HEK293T (cell line): ENCODE results near the gene TBCK.

ENCODE experiments used
- ARNT ChIP-seq: fragments of 450-650 bp; IDR thresholded peaks from 2 replicates; pipeline ENCODE4 v1.6.1; 2017; ENCODE audit warnings: mild to moderate bottlenecking
- BHLHE40 ChIP-seq: fragments of 450-650 bp; IDR thresholded peaks from 2 replicates; pipeline ENCODE4 v1.6.1; 2016; ENCODE audit warnings: mild to moderate bottlenecking, moderate library complexity, borderline replicate concordance
- ELF4 ChIP-seq: fragments of 450-650 bp; IDR thresholded peaks from 2 replicates; pipeline ENCODE4 v1.6.1; 2017; ENCODE audit warnings: antibody characterized with exemption
- FOXA1 ChIP-seq: fragments of 450-650 bp; IDR thresholded peaks from 2 replicates; pipeline ENCODE4 v1.6.1; 2016; ENCODE audit warnings: mild to moderate bottlenecking
- FOXK2 ChIP-seq: fragments of 450-650 bp; IDR thresholded peaks from 2 replicates; pipeline ENCODE4 v1.6.1; 2016; ENCODE audit warnings: mild to moderate bottlenecking
- FOXM1 ChIP-seq: fragments of 450-650 bp; IDR thresholded peaks from 2 replicates; pipeline ENCODE4 v1.6.1; 2017; ENCODE audit warnings: mild to moderate bottlenecking, borderline replicate concordance
- L3MBTL2 ChIP-seq: fragments of 450-650 bp; conservative IDR thresholded peaks from 2 replicates; pipeline ENCODE4 v1.6.1; 2016; ENCODE audit warnings: mild to moderate bottlenecking
- LEF1 ChIP-seq: fragments of 450-650 bp; IDR thresholded peaks from 2 replicates; pipeline ENCODE4 v1.6.1; 2017; ENCODE audit warnings: mild to moderate bottlenecking, borderline replicate concordance
- NFRKB ChIP-seq: fragments of 450-650 bp; IDR thresholded peaks from 2 replicates; pipeline ENCODE4 v1.6.1; 2016; ENCODE audit warnings: mild to moderate bottlenecking, moderate library complexity
- PKNOX1 ChIP-seq: fragments of 450-650 bp; IDR thresholded peaks from 2 replicates; pipeline ENCODE4 v1.6.1; 2016
- SP1 ChIP-seq: fragments of 450-650 bp; IDR thresholded peaks from 2 replicates; pipeline ENCODE4 v1.6.1; 2017
- SUZ12 ChIP-seq: fragments of 450-650 bp; IDR thresholded peaks from 2 replicates; pipeline ENCODE4 v1.6.1; 2016; ENCODE audit warnings: mild to moderate bottlenecking
- TARDBP ChIP-seq: fragments of 450-650 bp; IDR thresholded peaks from 2 replicates; pipeline ENCODE4 v1.6.1; 2016
- ZNF384 ChIP-seq: fragments of 450-650 bp; IDR thresholded peaks from 2 replicates; pipeline ENCODE4 v1.6.1; 2016

- no peak for TF ChIP-seq SP1
- no peak for TF ChIP-seq ARNT
- no peak for TF ChIP-seq FOXM1
- no peak for TF ChIP-seq PKNOX1
- no peak for TF ChIP-seq SUZ12
- TF ChIP-seq TARDBP: no peak
- no peak for TF ChIP-seq BHLHE40
- TF ChIP-seq ELF4: no peak
- no peak for TF ChIP-seq FOXA1
- TF ChIP-seq L3MBTL2: no peak
- no peak for TF ChIP-seq FOXK2
- no peak for TF ChIP-seq NFRKB
- no peak for TF ChIP-seq LEF1
- TF ChIP-seq ZNF384: no peak
Measured at GRCh38 chr4:106253364-106254129, 62.5 kb downstream of the TBCK start.
